H1 (cell line): Measurements from ENCODE around the gene NTNG2. TPM values are rescaled to one million over a fixed set of nuclear protein-coding genes. Genes with fewer than 3 reads are reported as not detected.

Source experiments
- CTCF ChIA-PET: fragments of 300-600 bp; sonication (Branson Sonifier 250); formaldehyde crosslinking; loops from one replicate; lab custom pipeline; 2021; ENCODE audit not compliant: partially characterized antibody; lab: Charles Lee
- POLR2A ChIA-PET: fragments of 300-600 bp; sonication (Branson Sonifier 250); formaldehyde crosslinking; loops from one replicate; lab custom pipeline; 2021; ENCODE audit warnings: inconsistent platforms; ENCODE audit not compliant: partially characterized antibody; lab: Charles Lee
- DNase-seq, 2 experiments: peaks; one replicate each; pipeline versions ENCODE4 v3.0.0 to v3.0.0-alpha.2; 2010 to 2022; ENCODE audit warnings: low spot score in 2 of 2, low read depth in 1 of 2, mixed read lengths in 1 of 2
- FAIRE-seq: peaks from 2 replicates; lab custom pipeline; 2011; peaks lifted over from hg19 to GRCh38; lab: Jason Lieb, UNC
- H2AFZ ChIP-seq: 2 replicates; pipeline ENCODE4 v1.8.1; 2012; ENCODE audit warnings: low read length, inconsistent platforms
- H2AK5ac ChIP-seq: 2 replicates; pipeline ENCODE4 v1.6.1; 2013; ENCODE audit warnings: low read depth, low read length
- H2BK120ac ChIP-seq: replicated peaks from 2 replicates; pipeline ENCODE3; 2013; ENCODE audit warnings: low read depth, low read length, inconsistent platforms
- H2BK12ac ChIP-seq: 2 replicates; pipeline ENCODE4 v1.6.1; 2013; ENCODE audit warnings: low read depth, low read length
- H2BK15ac ChIP-seq: 2 replicates; pipeline ENCODE4 v1.6.1; 2013; ENCODE audit warnings: low read length
- H2BK20ac ChIP-seq: 2 replicates; pipeline ENCODE4 v1.6.1; 2013; ENCODE audit warnings: low read length
- H2BK5ac ChIP-seq: 2 replicates; pipeline ENCODE4 v1.6.1; 2013; ENCODE audit warnings: low read depth, low read length
- H3K14ac ChIP-seq: 2 replicates; pipeline ENCODE4 v1.6.1; 2013; ENCODE audit warnings: inconsistent platforms; ENCODE audit not compliant: insufficient read length
- H3K18ac ChIP-seq: 2 replicates; pipeline ENCODE4 v1.6.1; 2013; ENCODE audit warnings: low read length; ENCODE audit errors: extremely low read depth
- H3K23ac ChIP-seq: 2 replicates; pipeline ENCODE4 v1.6.1; 2013; ENCODE audit warnings: inconsistent platforms; ENCODE audit not compliant: insufficient read length
- H3K23me2 ChIP-seq: 2 replicates; pipeline ENCODE4 v1.6.1; 2013; ENCODE audit warnings: low read depth, low read length
- H3K27ac ChIP-seq: 2 replicates; pipeline ENCODE4 v1.6.1; 2011; ENCODE audit warnings: low read depth, low read length, inconsistent platforms
- H3K27me3 ChIP-seq, 4 experiments: replicated peaks in 1 of 4; 1 replicate in 1 of 4; 2 replicates in 3 of 4; pipeline versions ENCODE4 v1.6.1 to v1.8.1; 2011 to 2013; ENCODE audit warnings: low read length in 3 of 4, mild to moderate bottlenecking in 3 of 4, inconsistent platforms in 2 of 4, mixed read lengths in 2 of 4, moderate library complexity in 1 of 4; ENCODE audit not compliant: control insufficient read depth in 3 of 4, insufficient read depth in 3 of 4; ENCODE audit errors: extremely low read depth in 1 of 4
- H3K36me3 ChIP-seq, 4 experiments: 2 replicates each; pipeline versions ENCODE4 v1.6.1 to v1.8.1; 2011 to 2013; ENCODE audit warnings: mild to moderate bottlenecking in 4 of 4, low read length in 3 of 4, moderate library complexity in 2 of 4, control low read depth in 1 of 4, inconsistent platforms in 1 of 4; ENCODE audit not compliant: insufficient read depth in 4 of 4, control insufficient read depth in 2 of 4
- H3K4ac ChIP-seq: replicated peaks from 2 replicates; pipeline ENCODE3; 2013; ENCODE audit warnings: low read length, low read depth, mixed read lengths, inconsistent platforms; ENCODE audit not compliant: insufficient read length
- H3K4me1 ChIP-seq, 4 experiments: replicated peaks in 1 of 4; 1 replicate in 1 of 4; 2 replicates in 3 of 4; pipeline versions ENCODE4 v1.6.1 to v1.8.1; 2011 to 2013; ENCODE audit warnings: low read length in 3 of 4, inconsistent platforms in 2 of 4, mixed read lengths in 1 of 4; ENCODE audit not compliant: insufficient read depth in 4 of 4, control insufficient read depth in 3 of 4
- H3K4me2 ChIP-seq, 2 experiments: 2 replicates each; pipeline versions ENCODE4 v1.6.1 to v1.8.1; 2011 to 2013; ENCODE audit warnings: low read depth in 2 of 2, low read length in 2 of 2, control low read depth in 1 of 2, inconsistent platforms in 1 of 2, mild to moderate bottlenecking in 1 of 2; ENCODE audit not compliant: insufficient read depth in 1 of 2
- H3K4me3 ChIP-seq, 4 experiments: fragments of 200-600, 300-600 bp in 1 of 4; sonication (generic), shearing (Covaris generic), sonication (Bioruptor Twin) in 1 of 4; 2 replicates each; pipeline versions ENCODE4 v1.5.1 to v1.8.1; 2011 to 2016; ENCODE audit warnings: low read length in 4 of 4, low read depth in 3 of 4, control low read depth in 2 of 4, inconsistent platforms in 2 of 4, mild to moderate bottlenecking in 2 of 4, mixed read lengths in 1 of 4, moderate library complexity in 1 of 4; ENCODE audit not compliant: insufficient read depth in 2 of 4; ENCODE audit errors: extremely low read depth in 1 of 4
- H3K56ac ChIP-seq: replicated peaks from 2 replicates; pipeline ENCODE3; 2013; ENCODE audit warnings: low read depth, mild to moderate bottlenecking, mixed read lengths, low read length, inconsistent platforms; ENCODE audit not compliant: insufficient read length
- H3K79me1 ChIP-seq: 2 replicates; pipeline ENCODE4 v1.6.1; 2013; ENCODE audit warnings: low read depth, low read length, control low read depth
- H3K79me2 ChIP-seq, 2 experiments: 2 replicates each; pipeline versions ENCODE4 v1.6.1 to v1.8.1; 2012 to 2013; ENCODE audit warnings: low read length in 2 of 2, mild to moderate bottlenecking in 2 of 2, inconsistent platforms in 1 of 2; ENCODE audit not compliant: insufficient read depth in 2 of 2, control insufficient read depth in 1 of 2
- H3K9ac ChIP-seq, 4 experiments: replicated peaks in 1 of 4; 1 replicate in 1 of 4; 2 replicates in 3 of 4; pipeline versions ENCODE4 v1.6.1 to v1.8.1; 2011 to 2013; ENCODE audit warnings: low read depth in 3 of 4, low read length in 3 of 4, control low read depth in 2 of 4, mild to moderate bottlenecking in 2 of 4, moderate library complexity in 2 of 4, inconsistent platforms in 1 of 4; ENCODE audit errors: extremely low read depth in 1 of 4
- H3K9me3 ChIP-seq, 2 experiments: 2 replicates each; pipeline versions ENCODE4 v1.6.1 to v1.8.1; 2012 to 2013; ENCODE audit warnings: mild to moderate bottlenecking in 2 of 2, moderate library complexity in 2 of 2, control low read depth in 1 of 2, inconsistent platforms in 1 of 2, low read depth in 1 of 2, low read length in 1 of 2, mixed read lengths in 1 of 2; ENCODE audit not compliant: insufficient read depth in 2 of 2
- H4K20me1 ChIP-seq, 2 experiments: replicated peaks in 1 of 2; 2 replicates each; pipeline versions ENCODE3 to v1.8.1; 2011 to 2013; ENCODE audit warnings: inconsistent platforms in 2 of 2, low read length in 2 of 2, mild to moderate bottlenecking in 1 of 2; ENCODE audit not compliant: insufficient read depth in 2 of 2, control insufficient read depth in 1 of 2
- H4K5ac ChIP-seq: 2 replicates; pipeline ENCODE4 v1.6.1; 2013; ENCODE audit warnings: low read length, low read depth, mixed read lengths, inconsistent platforms; ENCODE audit not compliant: insufficient read length
- H4K8ac ChIP-seq: 2 replicates; pipeline ENCODE4 v1.8.0; 2013; ENCODE audit warnings: mild to moderate bottlenecking, moderate library complexity, low read length, inconsistent platforms; ENCODE audit not compliant: insufficient read depth; ENCODE audit errors: extremely low read depth
- H4K91ac ChIP-seq: replicated peaks from 2 replicates; pipeline ENCODE3; 2013; ENCODE audit warnings: low read length, mixed read lengths, inconsistent platforms; ENCODE audit not compliant: insufficient read length
- ATF2 ChIP-seq: IDR thresholded peaks from 2 replicates; pipeline ENCODE4 v1.6.1; 2012; ENCODE audit warnings: low read length, inconsistent platforms
- BACH1 ChIP-seq: IDR thresholded peaks from 2 replicates; pipeline ENCODE4 v1.6.1; 2012; ENCODE audit warnings: low read length, improper control_type of control experiment
- CTCF ChIP-seq, 3 experiments: IDR thresholded peaks; 1 replicate in 2 of 3; 2 replicates in 1 of 3; pipeline versions ENCODE4 v1.5.1 to v1.6.1; 2011; ENCODE audit warnings: low read length in 3 of 3, mild to moderate bottlenecking in 3 of 3, inconsistent platforms in 2 of 3, low read depth in 1 of 3, moderate library complexity in 1 of 3; ENCODE audit not compliant: insufficient read depth in 1 of 3; ENCODE audit errors: control extremely low read depth in 1 of 3
- GTF2F1 ChIP-seq: IDR thresholded peaks from 2 replicates; pipeline ENCODE4 v1.6.1; 2012; ENCODE audit warnings: low read depth, low read length, improper control_type of control experiment, borderline replicate concordance
- JUND ChIP-seq: IDR thresholded peaks from 2 replicates; pipeline ENCODE4 v1.6.1; 2011; ENCODE audit warnings: mild to moderate bottlenecking, improper control_type of control experiment, low read length
- PHF8 ChIP-seq: fragments of 200-600 bp; sonication (generic); conservative IDR thresholded peaks from 2 replicates; pipeline ENCODE4 v1.7.1; 2012; ENCODE audit warnings: low read depth, mild to moderate bottlenecking, inconsistent platforms, low read length, moderate library complexity
- RAD21 ChIP-seq, 2 experiments: IDR thresholded peaks in 1 of 2; conservative IDR thresholded peaks in 1 of 2; 2 replicates each; pipeline ENCODE4 v1.6.1; 2011; ENCODE audit warnings: low read depth in 2 of 2, low read length in 2 of 2, improper control_type of control experiment in 1 of 2, inconsistent platforms in 1 of 2, mild to moderate bottlenecking in 1 of 2, moderate library complexity in 1 of 2
- RFX5 ChIP-seq: IDR thresholded peaks from 2 replicates; pipeline ENCODE4 v1.6.1; 2011; ENCODE audit warnings: low read depth, low read length, improper control_type of control experiment, borderline replicate concordance
- SP2 ChIP-seq: IDR thresholded peaks from 2 replicates; pipeline ENCODE4 v1.6.1; 2012; ENCODE audit warnings: mild to moderate bottlenecking, low read length, inconsistent platforms
- WGBS, 2 experiments: shearing (Covaris generic) in 1 of 2; methylation state at CpG; one replicate each; pipeline versions ENCODE4 v1.1.6 to v1.1.7; 2013 to 2015; ENCODE audit warnings: low lambda C conversion rate in 2 of 2, mixed read lengths in 2 of 2, inconsistent platforms in 1 of 2, low coverage in 1 of 2, missing lambda C conversion rate in 1 of 2; ENCODE audit not compliant: insufficient replicate concordance in 2 of 2, insufficient coverage in 1 of 2, insufficient read length in 1 of 2; ENCODE audit errors: extremely low coverage in 1 of 2, missing lambda C conversion rate in 1 of 2; 5-methylcytosine and 5-hydroxymethylcytosine counted together
- polyA plus RNA-seq, 7 experiments: library from polyadenylated mRNA; depleted of rRNA in 3 of 7; stranded (reverse) in 5 of 7; unstranded in 2 of 7; fragments of >200 nt in 5 of 7; fragments of 200-250 nt in 2 of 7; gene quantifications; 1 replicate in 5 of 7; 2 replicates in 1 of 7; 4 replicates in 1 of 7; pipeline versions ENCODE4 v1.2.1 to v1.2.3, GENCODE V29; 2011 to 2013; ENCODE audit warnings: missing spikeins in 2 of 7, mixed read lengths in 2 of 7
- total RNA-seq: library from RNA; stranded (reverse); fragmentation: NEBNext Ultra II Directional; extraction: Animal tissue kit (Norgen Biotek cat#: 25700); gene quantifications from 2 replicates; pipeline ENCODE4 v1.2.1, GENCODE V29; 2021

The NTNG2 gene
- total and polyA plus RNA-seq, 2 of the 8 experiments (the other 6 are each of a cell fraction or from before 2014, with no cell fraction given) = 1.4 to 1.5 TPM

GRCh38 chr9:132146575-132146974, 15.3 kb upstream of the NTNG2 start:
- no peaks in the 10 kb centered on the region for H3K79me2 ChIP-seq
- H3K4ac ChIP-seq = no peak overlapping the region
- no peak overlapping the region for H3K27ac ChIP-seq
- peaks cover 0 to 3% (median 0%) of the 10 kb centered on the region in 4 experiments; a peak in 3 of 7 replicates for H3K4me1 ChIP-seq
- 0 out of 2 replicates have a peak overlapping the region, but pooled peaks have one; percentile 34 for H2BK20ac ChIP-seq
- H3K18ac ChIP-seq = peak overlapping the region; percentile 60
- H2AK5ac ChIP-seq = no peak overlapping the region
- H3K23me2 ChIP-seq = peaks cover 4% of the 10 kb centered on the region; the same call in 1 of the 2 replicates
- no peak overlapping the region; the same call in 1 of the 2 replicates for H2BK12ac ChIP-seq
- H3K9ac ChIP-seq = no peak overlapping the region
- no peak overlapping the region for H2BK120ac ChIP-seq
- no peak overlapping the region for H3K4me3 ChIP-seq
- no peak overlapping the region for H2BK5ac ChIP-seq
- no peak overlapping the region for H3K56ac ChIP-seq
- H3K36me3 ChIP-seq = no peaks in the 10 kb centered on the region
- FAIRE-seq (no peak), DNase-seq (no peak)
- no peaks in the 10 kb centered on the region for H4K20me1 ChIP-seq
- no peak overlapping the region for H4K91ac ChIP-seq
- WGBS, 2 experiments = 86% methylated on average over 8 of the region's 13 CpGs; no CpG with 5 or more reads in 1 of the 2 experiments
- ChIA-PET CTCF (interaction anchor here (0.6 to 1.9 kb wide), 4 partner anchors 13 to 90 kb away, joined by 3 to 9 read pairs (median 4); no protein-coding TSS in a partner anchor), POLR2A (no interaction called here)
- peaks cover 0 to 4% (median 0%) of the 10 kb centered on the region in 4 experiments; a peak in 2 of 7 replicates for H3K27me3 ChIP-seq
- no peak overlapping the region for H3K23ac ChIP-seq
- no peak overlapping the region for H2AFZ ChIP-seq
- no peak overlapping the region for H4K5ac ChIP-seq
- no peaks in the 10 kb centered on the region for H3K9me3 ChIP-seq
- peak overlapping the region; percentile 72; the same call in 1 of the 2 replicates for H2BK15ac ChIP-seq
- no peak overlapping the region for H3K4me2 ChIP-seq
- H3K14ac ChIP-seq = no peak overlapping the region
- no peak overlapping the region for H4K8ac ChIP-seq
- no peaks in the 10 kb centered on the region for H3K79me1 ChIP-seq
- TF ChIP-seq RFX5 (no peak), ATF2 (no peak), BACH1 (no peak), GTF2F1 (no peak), RAD21 (IDR thresholded peaks at IDR 0.05 in 1 of 2, conservative IDR thresholded peaks at IDR 0.05 in 1 of 2; ENCODE audit: low read depth in 2 of 2, low read length in 2 of 2) (no peak), CTCF (IDR thresholded peaks at IDR 0.05; ENCODE audit: control extremely low read depth in 1 of 3, insufficient read depth in 1 of 3, low read depth in 1 of 3, low read length in 3 of 3) (no peak), JUND (no peak), PHF8 (no peak), SP2 (no peak)
